K562 (cell line): ENCODE results near the gene PLGRKT. TPM values are rescaled to one million over a fixed set of nuclear protein-coding genes. Genes with fewer than 3 reads are reported as not detected.

Experiments
- ATAC-seq: fragments of 200-7000 bp; cut with Tn5 transposase; 3 replicates; pipeline ENCODE4 v1.9.1; 2020; ENCODE audit warnings: moderate library complexity
- BruUV-seq: library from RNA; stranded (reverse); fragments of 400-500 nt; replicated peaks from 2 replicates; lab custom pipeline; 2021; lab: Mats Ljungman, UMichigan
- CTCF ChIA-PET: fragments of 300-600 bp; formaldehyde crosslinking; extraction: SDS; loops from one replicate; lab custom pipeline; 2021; ENCODE audit warnings: low intra/inter-chr PET ratio; lab: Yijun Ruan, JAX
- POLR2A ChIA-PET: fragments of 300-600, 350-650 bp; sonication (Branson Sonifier 250); formaldehyde crosslinking; extraction: SDS; loops from one replicate; lab custom pipeline; 2021; ENCODE audit warnings: antibody characterized with exemption, inconsistent platforms; lab: Yijun Ruan, JAX
- DNase-seq, 4 experiments: peaks; one replicate each; pipeline versions ENCODE4 v3.0.0 to v3.0.0-alpha.2; 2011 to 2018; ENCODE audit warnings: low spot score in 3 of 4, mixed read lengths in 3 of 4; ENCODE audit errors: extremely low read depth in 1 of 4
- FAIRE-seq: peaks from 2 replicates; lab custom pipeline; 2011; peaks lifted over from hg19 to GRCh38; lab: Jason Lieb, UNC
- H2AFZ ChIP-seq: 2 replicates; pipeline ENCODE4 v1.6.0; 2011; ENCODE audit warnings: low read depth, low read length, control low read depth, inconsistent platforms
- H3K27ac ChIP-seq: fragments of 200-600 bp; 3 replicates; pipeline ENCODE4 v1.8.0; 2011; ENCODE audit warnings: low read depth, mild to moderate bottlenecking, control low read depth, inconsistent platforms, low read length, moderate library complexity, mixed read lengths; ENCODE audit errors: extremely low read depth
- H3K27me3 ChIP-seq, 2 experiments: fragments of 300-600 bp in 1 of 2; 2 replicates in 1 of 2; 3 replicates in 1 of 2; pipeline versions ENCODE4 v1.6.0 to v1.8.0; 2011; ENCODE audit warnings: inconsistent platforms in 2 of 2, low read length in 2 of 2, mild to moderate bottlenecking in 1 of 2, mixed read lengths in 1 of 2, moderate library complexity in 1 of 2; ENCODE audit not compliant: control insufficient read depth in 2 of 2, insufficient read depth in 2 of 2
- H3K36me3 ChIP-seq: fragments of 300-600 bp; 3 replicates; pipeline ENCODE4 v1.8.0; 2011; ENCODE audit warnings: mild to moderate bottlenecking, low read length, inconsistent platforms; ENCODE audit not compliant: control insufficient read depth, insufficient read depth
- H3K4me1 ChIP-seq, 2 experiments: fragments of 200-600 bp in 1 of 2; replicated peaks in 1 of 2; 2 replicates in 1 of 2; 3 replicates in 1 of 2; pipeline versions ENCODE4 v1.5.1 to v1.8.0; 2011; ENCODE audit warnings: inconsistent platforms in 2 of 2, low read length in 2 of 2, mild to moderate bottlenecking in 1 of 2, mixed read lengths in 1 of 2, moderate library complexity in 1 of 2; ENCODE audit not compliant: control insufficient read depth in 2 of 2, insufficient read depth in 2 of 2
- H3K4me2 ChIP-seq: 2 replicates; pipeline ENCODE4 v1.6.1; 2011; ENCODE audit warnings: low read length, control low read depth, inconsistent platforms, mixed read lengths; ENCODE audit not compliant: insufficient read depth
- H3K4me3 ChIP-seq: fragments of 200-600 bp; sonication (generic), shearing (Covaris generic); 2 replicates; pipeline ENCODE4 v1.5.1; 2016; ENCODE audit warnings: control low read depth, inconsistent platforms
- H3K79me2 ChIP-seq: fragments of 200-600 bp; 3 replicates; pipeline ENCODE4 v1.8.0; 2011; ENCODE audit warnings: low read length, inconsistent platforms; ENCODE audit not compliant: control insufficient read depth, insufficient read depth
- H3K9ac ChIP-seq, 2 experiments: 2 replicates each; pipeline versions ENCODE4 v1.6.0 to v1.6.1; 2011; ENCODE audit warnings: low read depth in 2 of 2, low read length in 2 of 2, control low read depth in 1 of 2, inconsistent platforms in 1 of 2, mild to moderate bottlenecking in 1 of 2, mixed read lengths in 1 of 2; ENCODE audit not compliant: insufficient read depth in 1 of 2
- H3K9me1 ChIP-seq: one replicate; pipeline ENCODE4 v1.6.0; 2011; ENCODE audit warnings: inconsistent platforms, mild to moderate bottlenecking, low read length, moderate library complexity; ENCODE audit not compliant: control insufficient read depth, insufficient read depth
- H3K9me3 ChIP-seq: replicated peaks from 2 replicates; pipeline ENCODE4 v1.5.1; 2011; ENCODE audit warnings: low read depth, low read length, inconsistent platforms; ENCODE audit not compliant: control insufficient read depth, insufficient read depth
- H4K20me1 ChIP-seq: replicated peaks from 2 replicates; pipeline ENCODE4 v1.6.1; 2011; ENCODE audit warnings: low read length, inconsistent platforms, mixed read lengths; ENCODE audit not compliant: control insufficient read depth, insufficient read depth
- CEBPG ChIP-seq, 3 experiments: fragments of 200-800 bp in 1 of 3; sonication (Bioruptor generic) in 1 of 3; sonication (generic) in 1 of 3; formaldehyde crosslinking in 1 of 3; IDR thresholded peaks in 2 of 3; conservative IDR thresholded peaks in 1 of 3; 2 replicates each; pipeline versions ENCODE4 v1.6.1 to v1.8.0; 2016 to 2022; ENCODE audit warnings: missing compliant biosample characterization in 2 of 3, missing genetic modification characterization in 2 of 3, mild to moderate bottlenecking in 1 of 3, missing genetic modification reagents in 1 of 3
- ETV5 ChIP-seq: sonication (generic); formaldehyde crosslinking; IDR thresholded peaks from 2 replicates; pipeline ENCODE4 v1.4.0; 2020; ENCODE audit warnings: low read depth, mild to moderate bottlenecking, missing genetic modification reagents
- KLF1 ChIP-seq: fragments of 450-650 bp; IDR thresholded peaks from 2 replicates; pipeline ENCODE4 v1.6.1; 2016; ENCODE audit warnings: missing genetic modification characterization, missing compliant biosample characterization
- MTF1 ChIP-seq: fragments of 250-450 bp; sonication (Bioruptor Pico); IDR thresholded peaks from 2 replicates; pipeline ENCODE4 v1.9.0; 2021; ENCODE audit warnings: moderate library complexity, mild to moderate bottlenecking, inconsistent platforms, borderline replicate concordance
- POLR2AphosphoS5 ChIP-seq: IDR thresholded peaks from 2 replicates; pipeline ENCODE4 v1.6.1; 2011; ENCODE audit warnings: mild to moderate bottlenecking, low read depth, low read length, moderate library complexity; ENCODE audit not compliant: control insufficient read depth, insufficient read depth
- RAD21 ChIP-seq, 2 experiments: fragments of 250-450 bp in 1 of 2; fragments of 450-650 bp in 1 of 2; sonication (Bioruptor Pico) in 1 of 2; formaldehyde crosslinking in 1 of 2; IDR thresholded peaks in 1 of 2; conservative IDR thresholded peaks in 1 of 2; 2 replicates each; pipeline versions ENCODE4 v1.4.0 to v1.8.0; 2020 to 2022; ENCODE audit warnings: mild to moderate bottlenecking in 2 of 2, moderate library complexity in 1 of 2
- RBM25 ChIP-seq: fragments of 200-400 bp; formaldehyde crosslinking; IDR thresholded peaks from 2 replicates; pipeline ENCODE4 v1.6.1; 2018; ENCODE audit warnings: low read length, low read depth, moderate library complexity; ENCODE audit not compliant: severe bottlenecking
- TOE1 ChIP-seq, 2 experiments: fragments of 450-650 bp in 1 of 2; sonication (generic) in 1 of 2; formaldehyde crosslinking in 1 of 2; IDR thresholded peaks; 2 replicates each; pipeline versions ENCODE4 v1.7.1 to v1.8.0; 2016 to 2022; ENCODE audit warnings: borderline replicate concordance in 2 of 2, mild to moderate bottlenecking in 2 of 2, antibody characterized with exemption in 1 of 2, inconsistent platforms in 1 of 2, low read depth in 1 of 2, missing genetic modification reagents in 1 of 2, moderate library complexity in 1 of 2
- TRIM24 ChIP-seq, 2 experiments: fragments of 450-650 bp; IDR thresholded peaks; 2 replicates each; pipeline ENCODE4 v1.6.1; 2016
- ZNF766 ChIP-seq: fragments of 200-800 bp; sonication (Bioruptor generic); conservative IDR thresholded peaks from 2 replicates; pipeline ENCODE4 v1.6.1; 2016; ENCODE audit warnings: missing genetic modification characterization, missing compliant biosample characterization
- ZSCAN29 ChIP-seq: fragments of 450-650 bp; IDR thresholded peaks from 2 replicates; pipeline ENCODE4 v1.6.1; 2017
- WGBS: fragments of 100-300 bp; shearing (Covaris generic); methylation state at CpG from one replicate; pipeline ENCODE4 v1.1.6; 2016; ENCODE audit warnings: low coverage, mixed read lengths; ENCODE audit not compliant: insufficient coverage; ENCODE audit errors: missing lambda C conversion rate; 5-methylcytosine and 5-hydroxymethylcytosine counted together
- in situ Hi-C: fragments of 300-500 bp; cut with MboI; formaldehyde crosslinking; loops from 4 replicates; pipeline ENCODE4 v1.15.0; 2018; ENCODE audit warnings: inconsistent platforms, mixed read lengths
- intact Hi-C: fragments of 100-400 bp; cut with micrococcal nuclease; formaldehyde crosslinking; loops from 2 replicates; pipeline ENCODE4 v1.14.2; 2022
- polyA plus RNA-seq, 8 experiments: library from polyadenylated mRNA; depleted of rRNA in 4 of 8; stranded (reverse) in 5 of 8; unstranded in 3 of 8; fragments of >200 nt; fragmentation: Nextera tagmentation in 2 of 8; fragmentation: Illumina TruSeq in 1 of 8; extraction: Ambion mirVana in 2 of 8; extraction: Trizol in 1 of 8; gene quantifications; 2 replicates each; pipeline versions ENCODE4 v1.2.1 to v1.2.3, GENCODE V29; 2011 to 2014; ENCODE audit warnings: inconsistent platforms in 1 of 8, missing spikeins in 1 of 8
- total RNA-seq, 7 experiments: library from RNA; depleted of rRNA in 6 of 7; stranded (reverse); fragments of >200 nt in 6 of 7; fragmentation: Illumina TruSeq in 2 of 7; extraction: Trizol in 2 of 7; gene quantifications; 2 replicates each; pipeline versions ENCODE4 v1.2.1 to v1.2.3, GENCODE V29; 2011 to 2021; ENCODE audit warnings: low replicate concordance in 1 of 7
- TF ChIP-seq, protein P1 (sequence below): fragments of 450-650 bp; formaldehyde crosslinking; IDR thresholded peaks from 2 replicates; pipeline ENCODE4 v1.4.0; 2020; ENCODE audit warnings: mild to moderate bottlenecking, moderate library complexity
- TF ChIP-seq, protein P2 (sequence below), 2 experiments: fragments of 450-650 bp; IDR thresholded peaks; 2 replicates each; pipeline ENCODE4 v1.6.1; 2016
- TF ChIP-seq, protein P3 (sequence below), 3 experiments: IDR thresholded peaks in 2 of 3; conservative IDR thresholded peaks in 1 of 3; 2 replicates each; pipeline ENCODE4 v1.5.1; 2011 to 2012; ENCODE audit warnings: low read length in 3 of 3, mild to moderate bottlenecking in 3 of 3, control low read depth in 2 of 3, improper control_type of control experiment in 1 of 3, inconsistent platforms in 1 of 3, low read depth in 1 of 3, mixed read lengths in 1 of 3, moderate library complexity in 1 of 3; ENCODE audit not compliant: insufficient read depth in 2 of 3

PLGRKT gene
- total and polyA plus RNA-seq, 9 of the 15 experiments (the other 6 are each of a cell fraction or from before 2014, with no cell fraction given): 4.7 to 13.8 (median 6.5) TPM

DNA sequence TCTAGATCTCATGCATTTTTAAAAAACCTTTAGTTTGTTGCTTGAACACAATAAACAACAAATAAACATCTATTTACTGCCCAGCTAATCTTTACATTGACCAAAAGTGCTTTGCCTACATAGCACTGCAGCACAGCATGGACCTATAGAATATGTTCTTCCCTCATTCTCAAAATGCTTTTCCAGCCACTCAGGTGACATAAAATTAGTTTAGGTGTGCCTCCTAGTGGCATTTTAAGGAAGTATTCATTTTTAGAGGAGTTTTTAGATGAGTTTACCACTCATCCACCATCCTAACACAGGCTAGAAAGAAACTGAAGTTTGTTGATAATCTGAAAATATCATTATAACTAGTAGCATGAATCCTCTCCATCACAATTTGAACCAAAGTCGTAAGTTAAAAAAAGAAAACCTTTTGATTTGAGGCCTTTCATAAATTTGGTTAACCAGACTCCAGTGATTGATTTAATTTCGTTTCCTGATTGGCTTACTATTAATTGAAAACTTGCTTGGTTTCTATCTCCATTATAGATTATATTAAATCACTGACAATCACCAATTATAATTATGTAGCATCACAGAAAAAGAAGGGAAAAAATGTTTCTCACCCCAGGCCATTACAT lies 12.6 kb downstream of the PLGRKT start:
- no peak overlapping the region for H2AFZ ChIP-seq
- no peaks in the 10 kb centered on the region for H3K79me2 ChIP-seq
- no peaks in the 10 kb centered on the region for H3K27me3 ChIP-seq
- no peak overlapping the region for H3K27ac ChIP-seq
- intact Hi-C loops (loop anchor here (5.0 to 10.0 kb wide), 3 partner anchors 160 to 663 kb away; partner anchors contain the start of gene INSL6), in situ Hi-C loops (loop anchor here (25.0 kb wide), 2 partner anchors 688 to 813 kb away; partner anchors contain the start of gene AK3)
- no TSS peak for BruUV-seq
- DNase-seq (peak; percentile 17 to 29 (median 18)), ATAC-seq (peak; percentile 62; the same call in 2 of the 3 replicates), FAIRE-seq (peak; percentile 78)
- H3K4me1 ChIP-seq: no peaks in the 10 kb centered on the region
- 10% methylated on average over 2 of the region's 2 CpGs for WGBS
- H3K4me2 ChIP-seq: no peak overlapping the region
- H3K9ac ChIP-seq: no peak overlapping the region
- H3K36me3 ChIP-seq: no peaks in the 10 kb centered on the region
- no peaks in the 10 kb centered on the region for H3K9me3 ChIP-seq
- CTCF ChIA-PET: interaction anchor here (0.9 kb wide), 1 partner anchor 239 kb away, joined by 4 read pairs; no protein-coding TSS in a partner anchor
- H3K4me3 ChIP-seq: no peak overlapping the region
- POLR2A ChIA-PET: interaction anchor here (0.5 kb wide), 1 partner anchor 1038 kb away, joined by 3 read pairs; no protein-coding TSS in a partner anchor
- H3K9me1 ChIP-seq: no peaks in the 10 kb centered on the region
- no peaks in the 10 kb centered on the region for H4K20me1 ChIP-seq
- TF ChIP-seq POLR2AphosphoS5 (no peak), KLF1 (tag) (no peak), TOE1 (IDR thresholded peaks at IDR 0.05; ENCODE audit: borderline replicate concordance) (no peak), TOE1 (CRISPR knock-in tag; IDR thresholded peaks at IDR 0.05; ENCODE audit: borderline replicate concordance, low read depth) (no peak), ETV5 (CRISPR knock-in tag) (no peak), ZNF766 (CRISPR knock-in tag) (no peak), RAD21 (CRISPR knock-in tag; conservative IDR thresholded peaks at IDR 0.05 in 1 of 2, IDR thresholded peaks at IDR 0.05 in 1 of 2) (peak; percentile 55 to 81), RBM25 (peak; percentile 75), MTF1 (CRISPR knock-in tag) (no peak), TRIM24 (IDR thresholded peaks at IDR 0.05) (no peak), ZSCAN29 (no peak), CEBPG (CRISPR knock-in tag; IDR thresholded peaks at IDR 0.05) (no peak), CEBPG (tag; conservative IDR thresholded peaks at IDR 0.05 in 1 of 2, IDR thresholded peaks at IDR 0.05 in 1 of 2) (no peak)
- TF ChIP-seq, protein P1, sequence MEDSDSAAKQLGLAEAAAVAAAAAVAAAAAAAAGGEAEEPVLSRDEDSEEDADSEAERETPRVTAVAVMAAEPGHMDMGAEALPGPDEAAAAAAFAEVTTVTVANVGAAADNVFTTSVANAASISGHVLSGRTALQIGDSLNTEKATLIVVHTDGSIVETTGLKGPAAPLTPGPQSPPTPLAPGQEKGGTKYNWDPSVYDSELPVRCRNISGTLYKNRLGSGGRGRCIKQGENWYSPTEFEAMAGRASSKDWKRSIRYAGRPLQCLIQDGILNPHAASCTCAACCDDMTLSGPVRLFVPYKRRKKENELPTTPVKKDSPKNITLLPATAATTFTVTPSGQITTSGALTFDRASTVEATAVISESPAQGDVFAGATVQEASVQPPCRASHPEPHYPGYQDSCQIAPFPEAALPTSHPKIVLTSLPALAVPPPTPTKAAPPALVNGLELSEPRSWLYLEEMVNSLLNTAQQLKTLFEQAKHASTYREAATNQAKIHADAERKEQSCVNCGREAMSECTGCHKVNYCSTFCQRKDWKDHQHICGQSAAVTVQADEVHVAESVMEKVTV (CRISPR knock-in tag): peak; percentile 24; the same call in 1 of the 2 replicates
- TF ChIP-seq, protein P2, sequence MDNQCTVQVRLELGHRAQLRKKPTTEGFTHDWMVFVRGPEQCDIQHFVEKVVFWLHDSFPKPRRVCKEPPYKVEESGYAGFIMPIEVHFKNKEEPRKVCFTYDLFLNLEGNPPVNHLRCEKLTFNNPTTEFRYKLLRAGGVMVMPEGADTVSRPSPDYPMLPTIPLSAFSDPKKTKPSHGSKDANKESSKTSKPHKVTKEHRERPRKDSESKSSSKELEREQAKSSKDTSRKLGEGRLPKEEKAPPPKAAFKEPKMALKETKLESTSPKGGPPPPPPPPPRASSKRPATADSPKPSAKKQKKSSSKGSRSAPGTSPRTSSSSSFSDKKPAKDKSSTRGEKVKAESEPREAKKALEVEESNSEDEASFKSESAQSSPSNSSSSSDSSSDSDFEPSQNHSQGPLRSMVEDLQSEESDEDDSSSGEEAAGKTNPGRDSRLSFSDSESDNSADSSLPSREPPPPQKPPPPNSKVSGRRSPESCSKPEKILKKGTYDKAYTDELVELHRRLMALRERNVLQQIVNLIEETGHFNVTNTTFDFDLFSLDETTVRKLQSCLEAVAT (IDR thresholded peaks at IDR 0.05): no peak
- TF ChIP-seq, protein P3, sequence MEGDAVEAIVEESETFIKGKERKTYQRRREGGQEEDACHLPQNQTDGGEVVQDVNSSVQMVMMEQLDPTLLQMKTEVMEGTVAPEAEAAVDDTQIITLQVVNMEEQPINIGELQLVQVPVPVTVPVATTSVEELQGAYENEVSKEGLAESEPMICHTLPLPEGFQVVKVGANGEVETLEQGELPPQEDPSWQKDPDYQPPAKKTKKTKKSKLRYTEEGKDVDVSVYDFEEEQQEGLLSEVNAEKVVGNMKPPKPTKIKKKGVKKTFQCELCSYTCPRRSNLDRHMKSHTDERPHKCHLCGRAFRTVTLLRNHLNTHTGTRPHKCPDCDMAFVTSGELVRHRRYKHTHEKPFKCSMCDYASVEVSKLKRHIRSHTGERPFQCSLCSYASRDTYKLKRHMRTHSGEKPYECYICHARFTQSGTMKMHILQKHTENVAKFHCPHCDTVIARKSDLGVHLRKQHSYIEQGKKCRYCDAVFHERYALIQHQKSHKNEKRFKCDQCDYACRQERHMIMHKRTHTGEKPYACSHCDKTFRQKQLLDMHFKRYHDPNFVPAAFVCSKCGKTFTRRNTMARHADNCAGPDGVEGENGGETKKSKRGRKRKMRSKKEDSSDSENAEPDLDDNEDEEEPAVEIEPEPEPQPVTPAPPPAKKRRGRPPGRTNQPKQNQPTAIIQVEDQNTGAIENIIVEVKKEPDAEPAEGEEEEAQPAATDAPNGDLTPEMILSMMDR (IDR thresholded peaks at IDR 0.05 in 2 of 3, conservative IDR thresholded peaks at IDR 0.05 in 1 of 3; ENCODE audit: insufficient read depth in 2 of 3, low read depth in 1 of 3, low read length in 3 of 3): peak; percentile 30 to 59 (median 53); a peak in 4 of 6 replicates
